Measurements from ENCODE around the gene VEZF1.

VEZF1 gene

GRCh38 chr17:57948555-57949420, 39.3 kb downstream of the VEZF1 start:
- no peak for DNase-seq

- DNase-seq = no peak
These were observed 39.9 kb downstream of the VEZF1 start for GRCh38 chr17:57948169-57948554.

- no peak for DNase-seq
These were observed 40.7 kb downstream of the VEZF1 start for GRCh38 chr17:57947369-57947768.

GRCh38 chr17:57946798-57947358, 41.2 kb downstream of the VEZF1 start:
- DNase-seq = no peak

GRCh38 chr17:57945996-57946797, 41.9 kb downstream of the VEZF1 start:
- no peak for DNase-seq

GRCh38 chr17:57944908-57945307, 43.1 kb downstream of the VEZF1 start:
- DNase-seq = no peak

- no peak for DNase-seq
These were observed 44.4 kb downstream of the VEZF1 start for GRCh38 chr17:57943645-57944044.

- no peak for DNase-seq
These were observed 44.9 kb downstream of the VEZF1 start for GRCh38 chr17:57943140-57943539.

GRCh38 chr17:57941384-57942370, 46.4 kb downstream of the VEZF1 start:
- no peak for DNase-seq

- DNase-seq = no peak
These were observed 47.3 kb downstream of the VEZF1 start for GRCh38 chr17:57940653-57941329.

- no peak for DNase-seq
These were observed 47.8 kb downstream of the VEZF1 start for GRCh38 chr17:57940231-57940630.

GRCh38 chr17:57939797-57940196, 48.3 kb downstream of the VEZF1 start:
- no peak for DNase-seq

GRCh38 chr17:57938061-57938502, 50.0 kb downstream of the VEZF1 start:
- no peak for DNase-seq

GRCh38 chr17:57937492-57937891, 50.6 kb downstream of the VEZF1 start:
- DNase-seq = no peak

- DNase-seq = no peak
These were observed 51.9 kb downstream of the VEZF1 start for GRCh38 chr17:57935833-57936807.

GRCh38 chr17:57931488-57932137, 56.4 kb downstream of the VEZF1 start:
- DNase-seq = no peak

GRCh38 chr17:57930239-57930638, 57.8 kb downstream of the VEZF1 start:
- no peak for DNase-seq

GRCh38 chr17:57929386-57929785, 58.7 kb downstream of the VEZF1 start:
- no peak for DNase-seq

- DNase-seq = no peak
These were observed 59.1 kb downstream of the VEZF1 start for GRCh38 chr17:57928928-57929327.

All from NCI-H1048 (cell line).